H1 (cell line): Measurements from ENCODE around the gene KRTAP5-4. TPM values are rescaled to one million over a fixed set of nuclear protein-coding genes. Genes with fewer than 3 reads are reported as not detected.

Experiments used
- ASH2L ChIP-seq: fragments of 200-600, 300-600 bp; sonication (generic); IDR thresholded peaks from one replicate; pipeline ENCODE4 v1.7.1; 2017; ENCODE audit warnings: low read length
- BCL11A ChIP-seq, 2 experiments: IDR thresholded peaks; one replicate each; pipeline ENCODE4 v1.6.1; 2011; ENCODE audit warnings: low read depth in 2 of 2, low read length in 2 of 2, mild to moderate bottlenecking in 2 of 2
- CREB1 ChIP-seq: IDR thresholded peaks from 2 replicates; pipeline ENCODE4 v1.6.1; 2012; ENCODE audit warnings: inconsistent platforms
- EGR1 ChIP-seq: IDR thresholded peaks from 2 replicates; pipeline ENCODE4 v1.6.1; 2011; ENCODE audit warnings: low read depth, low read length, borderline replicate concordance
- EP300 ChIP-seq, 2 experiments: IDR thresholded peaks; 1 replicate in 1 of 2; 2 replicates in 1 of 2; pipeline ENCODE4 v1.6.1; 2011 to 2012; ENCODE audit warnings: low read depth in 2 of 2, low read length in 2 of 2, mild to moderate bottlenecking in 2 of 2, borderline replicate concordance in 1 of 2, inconsistent platforms in 1 of 2, moderate library complexity in 1 of 2
- FOSL1 ChIP-seq: IDR thresholded peaks from 2 replicates; pipeline ENCODE4 v1.6.1; 2011; ENCODE audit warnings: mild to moderate bottlenecking, low read depth, low read length, moderate library complexity; ENCODE audit not compliant: insufficient read depth
- GTF2F1 ChIP-seq: IDR thresholded peaks from 2 replicates; pipeline ENCODE4 v1.6.1; 2012; ENCODE audit warnings: low read depth, low read length, improper control_type of control experiment, borderline replicate concordance
- KDM1A ChIP-seq: fragments of 200-600, 300-600 bp; sonication (generic); IDR thresholded peaks from 2 replicates; pipeline ENCODE4 v1.7.1; 2016; ENCODE audit warnings: mild to moderate bottlenecking, low read length, borderline replicate concordance
- MAFK ChIP-seq: IDR thresholded peaks from 2 replicates; pipeline ENCODE4 v1.6.1; 2012; ENCODE audit warnings: low read depth, mild to moderate bottlenecking, improper control_type of control experiment, low read length
- polyA plus RNA-seq, 7 experiments: library from polyadenylated mRNA; depleted of rRNA in 3 of 7; stranded (reverse) in 5 of 7; unstranded in 2 of 7; fragments of >200 nt in 5 of 7; fragments of 200-250 nt in 2 of 7; gene quantifications; 1 replicate in 5 of 7; 2 replicates in 1 of 7; 4 replicates in 1 of 7; pipeline versions ENCODE4 v1.2.1 to v1.2.3, GENCODE V29; 2011 to 2013; ENCODE audit warnings: missing spikeins in 2 of 7, mixed read lengths in 2 of 7
- total RNA-seq: library from RNA; stranded (reverse); fragmentation: NEBNext Ultra II Directional; extraction: Animal tissue kit (Norgen Biotek cat#: 25700); gene quantifications from 2 replicates; pipeline ENCODE4 v1.2.1, GENCODE V29; 2021
- TF ChIP-seq, protein P1 (sequence below): IDR thresholded peaks from 2 replicates; pipeline ENCODE4 v1.6.1; 2011; ENCODE audit warnings: low read length, improper control_type of control experiment

The KRTAP5-4 gene
- total and polyA plus RNA-seq, 2 of the 8 experiments (the other 6 are each of a cell fraction or from before 2014, with no cell fraction given) = not detected

DNA sequence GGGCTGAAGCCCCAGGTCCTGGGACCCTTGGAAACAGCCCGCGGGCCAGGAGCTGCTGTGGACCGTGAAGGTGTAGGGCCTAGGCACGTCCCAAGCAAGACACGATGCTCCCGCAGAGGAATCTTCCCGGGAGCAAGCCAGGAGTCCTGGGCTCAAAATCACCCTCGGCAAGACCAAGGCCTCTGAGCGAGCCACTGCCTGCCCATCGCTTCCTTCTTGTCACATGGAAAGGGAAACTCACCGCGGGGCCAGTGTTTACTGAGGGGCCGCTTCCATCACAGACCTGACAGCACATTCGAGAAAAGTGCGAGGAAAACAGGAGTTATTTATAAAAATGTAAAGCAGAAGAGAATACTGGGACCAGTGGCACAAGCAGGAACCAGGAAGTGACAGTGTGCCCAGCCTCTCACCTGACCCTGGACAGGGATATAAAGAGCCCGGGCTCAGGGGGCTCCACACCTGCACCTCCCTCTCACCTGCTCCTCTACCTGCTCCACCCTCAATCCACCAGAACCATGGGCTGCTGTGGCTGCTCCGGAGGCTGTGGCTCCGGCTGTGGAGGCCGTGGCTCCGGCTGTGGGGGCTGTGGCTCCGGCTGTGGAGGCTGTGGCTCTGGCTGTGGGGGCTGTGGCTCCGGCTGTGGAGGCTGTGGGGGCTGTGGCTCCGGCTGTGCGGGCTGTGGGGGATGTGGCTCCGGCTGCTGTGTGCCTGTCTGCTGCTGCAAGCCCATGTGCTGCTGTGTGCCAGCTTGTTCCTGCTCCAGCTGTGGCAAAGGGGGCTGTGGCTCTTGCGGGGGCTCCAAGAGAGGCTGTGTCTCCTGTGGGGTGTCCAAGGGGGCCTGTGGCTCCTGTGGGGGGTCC lies 7.6 kb upstream of the KRTAP5-4 start, which contains the start of gene KRTAP5-5 (continued):
- TF ChIP-seq CREB1 (no peak), MAFK (no peak), KDM1A (no peak), EP300 (IDR thresholded peaks at IDR 0.05; ENCODE audit: borderline replicate concordance in 1 of 2, low read depth in 2 of 2, low read length in 2 of 2) (no peak), BCL11A (IDR thresholded peaks at IDR 0.05; ENCODE audit: low read depth in 2 of 2, low read length in 2 of 2) (no peak), EGR1 (no peak), ASH2L (no peak), FOSL1 (no peak), GTF2F1 (no peak)
- TF ChIP-seq, protein P1, sequence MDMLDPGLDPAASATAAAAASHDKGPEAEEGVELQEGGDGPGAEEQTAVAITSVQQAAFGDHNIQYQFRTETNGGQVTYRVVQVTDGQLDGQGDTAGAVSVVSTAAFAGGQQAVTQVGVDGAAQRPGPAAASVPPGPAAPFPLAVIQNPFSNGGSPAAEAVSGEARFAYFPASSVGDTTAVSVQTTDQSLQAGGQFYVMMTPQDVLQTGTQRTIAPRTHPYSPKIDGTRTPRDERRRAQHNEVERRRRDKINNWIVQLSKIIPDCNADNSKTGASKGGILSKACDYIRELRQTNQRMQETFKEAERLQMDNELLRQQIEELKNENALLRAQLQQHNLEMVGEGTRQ = no peak
